OCI-LY7 (cell line): ENCODE data around the gene BICDL1. TPM values are rescaled to one million over a fixed set of nuclear protein-coding genes. Genes with fewer than 3 reads are reported as not detected.

Experiments used
- BruUV-seq: library from RNA; stranded (reverse); fragments of 400-500 nt; replicated peaks from 2 replicates; lab custom pipeline; 2021; lab: Mats Ljungman, UMichigan
- CTCF ChIA-PET: fragments of 300-600 bp; sonication (Branson Sonifier 250); formaldehyde crosslinking; loops from one replicate; lab custom pipeline; 2022; ENCODE audit warnings: antibody characterized with exemption; ENCODE audit not compliant: unreplicated experiment; lab: Charles Lee
- POLR2A ChIA-PET: fragments of 300-600 bp; sonication (Branson Sonifier 250); formaldehyde crosslinking; loops from one replicate; lab custom pipeline; 2022; ENCODE audit warnings: antibody characterized with exemption; lab: Charles Lee
- DNase-seq: peaks from one replicate; pipeline ENCODE4 v3.0.0-alpha.2; 2015; ENCODE audit warnings: low spot score
- H2AFZ ChIP-seq: fragments of 200-600 bp; sonication (generic), shearing (Covaris generic); 2 replicates; pipeline ENCODE4 v1.6.1; 2014; ENCODE audit warnings: mild to moderate bottlenecking, antibody characterized with exemption, low read length, moderate library complexity
- H3K27ac ChIP-seq: fragments of 200-600 bp; sonication (generic); 2 replicates; pipeline ENCODE4 v1.5.1; 2014; ENCODE audit warnings: mixed run types, low read depth, mild to moderate bottlenecking, moderate library complexity, low read length, inconsistent platforms; ENCODE audit not compliant: poor library complexity, severe bottlenecking
- H3K36me3 ChIP-seq: fragments of 200-600 bp; sonication (generic); 2 replicates; pipeline ENCODE4 v1.6.1; 2014; ENCODE audit warnings: mild to moderate bottlenecking, antibody characterized with exemption, low read length, moderate library complexity, mixed read lengths; ENCODE audit not compliant: insufficient read depth
- H3K4me1 ChIP-seq: fragments of 200-600 bp; sonication (generic); 2 replicates; pipeline ENCODE4 v1.5.1; 2014; ENCODE audit warnings: mild to moderate bottlenecking, low read length; ENCODE audit not compliant: insufficient read depth, poor library complexity, severe bottlenecking
- H3K4me2 ChIP-seq: fragments of 200-600 bp; sonication (generic); 2 replicates; pipeline ENCODE4 v1.6.1; 2014; ENCODE audit warnings: mild to moderate bottlenecking, low read length
- H3K4me3 ChIP-seq: fragments of 200-600 bp; sonication (generic); 2 replicates; pipeline ENCODE4 v1.5.1; 2014; ENCODE audit warnings: mild to moderate bottlenecking, low read depth, low read length; ENCODE audit not compliant: poor library complexity, severe bottlenecking
- H3K79me2 ChIP-seq: fragments of 200-600 bp; sonication (generic); 2 replicates; pipeline ENCODE4 v1.6.1; 2016; ENCODE audit warnings: low read depth, mild to moderate bottlenecking, low read length, moderate library complexity, mixed read lengths; ENCODE audit not compliant: insufficient read depth
- H3K9me2 ChIP-seq: fragments of 200-600 bp; sonication (generic); 2 replicates; pipeline ENCODE4 v1.6.1; 2016; ENCODE audit warnings: mild to moderate bottlenecking, low read length, mixed read lengths; ENCODE audit not compliant: insufficient read depth
- H3K9me3 ChIP-seq: fragments of 200-600 bp; sonication (generic); 2 replicates; pipeline ENCODE4 v1.6.1; 2014; ENCODE audit warnings: mild to moderate bottlenecking, mixed run types, low read length, mixed read lengths
- H4K20me1 ChIP-seq: fragments of 200-600 bp; sonication (generic); 2 replicates; pipeline ENCODE4 v1.6.1; 2014; ENCODE audit warnings: mild to moderate bottlenecking, antibody characterized with exemption, low read length, moderate library complexity, mixed read lengths; ENCODE audit not compliant: insufficient read depth
- EZH2phosphoT487 ChIP-seq: fragments of 200-600 bp; sonication (generic); IDR thresholded peaks from 2 replicates; pipeline ENCODE4 v1.6.1; 2018; ENCODE audit warnings: low read depth, borderline replicate concordance, mild to moderate bottlenecking, mixed run types, antibody characterized with exemption, low read length, moderate library complexity, mixed read lengths
- intact Hi-C: fragments of 100-400 bp; cut with micrococcal nuclease; formaldehyde crosslinking; loops from one replicate; pipeline ENCODE4 v1.10.0; 2022; ENCODE audit not compliant: unreplicated experiment
- total RNA-seq, 2 experiments: library from RNA; depleted of rRNA in 1 of 2; stranded (reverse); fragments of >200 nt in 1 of 2; shearing (Covaris generic) in 1 of 2; gene quantifications; 2 replicates each; pipeline ENCODE4 v1.2.3, GENCODE V29; 2014 to 2022
- TF ChIP-seq, protein P1 (sequence below): fragments of 200-600 bp; sonication (generic); conservative IDR thresholded peaks from 2 replicates; pipeline ENCODE4 v1.5.1; 2014; ENCODE audit warnings: mild to moderate bottlenecking, antibody characterized with exemption, low read length, moderate library complexity, mixed read lengths

Gene BICDL1
- total RNA-seq, 2 experiments from 2014 or later = 6.5 to 22.6 TPM

DNA sequence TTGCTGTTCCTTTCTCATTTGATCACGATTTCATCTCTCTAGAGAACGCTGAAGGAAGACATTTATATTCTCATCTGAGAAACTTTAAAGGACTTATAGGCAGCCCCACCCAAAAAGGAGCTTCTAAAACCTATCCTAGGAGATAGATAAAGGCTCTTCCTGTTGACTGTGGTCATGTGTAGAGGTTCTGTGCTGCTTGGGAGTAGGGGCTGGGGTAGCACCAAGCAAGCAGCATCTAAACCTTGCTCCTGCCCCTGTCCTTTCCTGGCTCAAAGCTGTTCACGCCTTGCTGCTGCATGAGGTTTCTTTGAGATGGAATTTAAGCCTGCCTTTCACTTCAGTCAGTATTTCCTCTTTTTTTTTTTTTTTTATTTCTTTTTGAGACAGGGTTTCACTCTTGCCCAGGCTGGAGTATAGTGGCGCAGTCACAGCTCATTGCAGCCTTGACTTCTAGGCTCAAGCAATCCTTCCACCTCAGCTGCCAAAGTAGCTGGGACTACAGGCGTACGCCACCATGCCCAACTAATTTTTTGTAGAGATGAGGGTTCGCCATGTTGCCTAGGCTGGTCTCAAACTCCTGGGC is 86.1 kb downstream of the BICDL1 start:
- H3K4me2 ChIP-seq = no peak overlapping the region
- no peaks in the 10 kb centered on the region for H4K20me1 ChIP-seq
- no peak overlapping the region for H3K4me3 ChIP-seq
- H3K27ac ChIP-seq = no peak overlapping the region
- no peak for DNase-seq
- BruUV-seq = no TSS peak
- H3K9me3 ChIP-seq = no peaks in the 10 kb centered on the region
- CTCF ChIA-PET = no interaction called here
- H3K9me2 ChIP-seq = no peaks in the 10 kb centered on the region
- peaks cover 17% of the 10 kb centered on the region for H3K36me3 ChIP-seq
- H3K79me2 ChIP-seq = no peaks in the 10 kb centered on the region
- TF ChIP-seq EZH2phosphoT487 = no peak
- TF ChIP-seq, protein P1, sequence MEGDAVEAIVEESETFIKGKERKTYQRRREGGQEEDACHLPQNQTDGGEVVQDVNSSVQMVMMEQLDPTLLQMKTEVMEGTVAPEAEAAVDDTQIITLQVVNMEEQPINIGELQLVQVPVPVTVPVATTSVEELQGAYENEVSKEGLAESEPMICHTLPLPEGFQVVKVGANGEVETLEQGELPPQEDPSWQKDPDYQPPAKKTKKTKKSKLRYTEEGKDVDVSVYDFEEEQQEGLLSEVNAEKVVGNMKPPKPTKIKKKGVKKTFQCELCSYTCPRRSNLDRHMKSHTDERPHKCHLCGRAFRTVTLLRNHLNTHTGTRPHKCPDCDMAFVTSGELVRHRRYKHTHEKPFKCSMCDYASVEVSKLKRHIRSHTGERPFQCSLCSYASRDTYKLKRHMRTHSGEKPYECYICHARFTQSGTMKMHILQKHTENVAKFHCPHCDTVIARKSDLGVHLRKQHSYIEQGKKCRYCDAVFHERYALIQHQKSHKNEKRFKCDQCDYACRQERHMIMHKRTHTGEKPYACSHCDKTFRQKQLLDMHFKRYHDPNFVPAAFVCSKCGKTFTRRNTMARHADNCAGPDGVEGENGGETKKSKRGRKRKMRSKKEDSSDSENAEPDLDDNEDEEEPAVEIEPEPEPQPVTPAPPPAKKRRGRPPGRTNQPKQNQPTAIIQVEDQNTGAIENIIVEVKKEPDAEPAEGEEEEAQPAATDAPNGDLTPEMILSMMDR = no peak
- POLR2A ChIA-PET = no interaction called here
- intact Hi-C loops = no loop called here
- no peaks in the 10 kb centered on the region for H3K4me1 ChIP-seq
- no peak overlapping the region for H2AFZ ChIP-seq

GRCh38 chr12:120076651-120077050 is 87.6 kb downstream of the BICDL1 start:
- no peak for TF ChIP-seq EZH2phosphoT487
- TF ChIP-seq, protein P1 = no peak
- Histone ChIP-seq H3K4me3 (no peak overlapping the region), H2AFZ (no peak overlapping the region), H4K20me1 (no peaks in the 10 kb centered on the region), H3K27ac (no peak overlapping the region), H3K36me3 (peaks cover 17% of the 10 kb centered on the region), H3K4me1 (no peaks in the 10 kb centered on the region), H3K79me2 (no peaks in the 10 kb centered on the region), H3K4me2 (no peak overlapping the region), H3K9me3 (no peaks in the 10 kb centered on the region), H3K9me2 (no peaks in the 10 kb centered on the region)
- BruUV-seq = no TSS peak
- DNase-seq = no peak
- POLR2A ChIA-PET = no interaction called here
- intact Hi-C loops = no loop called here
- CTCF ChIA-PET = no interaction called here

DNA sequence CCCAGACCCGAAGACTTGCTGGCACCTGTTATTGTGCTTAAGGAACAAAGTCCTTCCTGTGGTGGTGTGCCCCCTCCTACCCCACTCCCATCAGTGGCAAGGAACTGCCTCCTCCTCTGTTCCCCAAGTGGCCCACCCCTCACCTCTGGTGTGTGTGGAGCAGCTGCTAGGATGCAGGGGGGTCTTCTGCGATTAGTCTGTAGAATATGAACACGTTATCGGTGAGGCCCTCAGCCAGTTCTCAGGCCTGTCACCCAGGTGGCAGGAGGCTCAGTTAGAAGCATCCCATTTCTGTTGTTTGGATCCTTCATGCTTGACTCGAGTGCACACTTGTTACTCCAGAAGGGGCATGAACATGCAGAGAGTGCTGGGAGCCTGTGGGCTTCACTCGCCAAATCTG is 88.2 kb downstream of the BICDL1 start:
- CTCF ChIA-PET = no interaction called here
- Histone ChIP-seq H2AFZ (no peak overlapping the region), H3K4me3 (no peak overlapping the region), H3K36me3 (peaks cover 14% of the 10 kb centered on the region), H3K4me2 (no peak overlapping the region), H4K20me1 (no peaks in the 10 kb centered on the region), H3K9me3 (no peaks in the 10 kb centered on the region), H3K9me2 (no peaks in the 10 kb centered on the region), H3K27ac (no peak overlapping the region), H3K79me2 (no peaks in the 10 kb centered on the region), H3K4me1 (no peaks in the 10 kb centered on the region)
- POLR2A ChIA-PET = interaction anchor here (0.6 kb wide), 1 partner anchor 115 kb away, joined by 3 read pairs; no protein-coding TSS in a partner anchor
- intact Hi-C loops = no loop called here
- TF ChIP-seq, protein P1 = no peak
- no peak for TF ChIP-seq EZH2phosphoT487
- DNase-seq = no peak
- BruUV-seq = no TSS peak
